ENCODE data around the gene ZNF584.

DNA sequence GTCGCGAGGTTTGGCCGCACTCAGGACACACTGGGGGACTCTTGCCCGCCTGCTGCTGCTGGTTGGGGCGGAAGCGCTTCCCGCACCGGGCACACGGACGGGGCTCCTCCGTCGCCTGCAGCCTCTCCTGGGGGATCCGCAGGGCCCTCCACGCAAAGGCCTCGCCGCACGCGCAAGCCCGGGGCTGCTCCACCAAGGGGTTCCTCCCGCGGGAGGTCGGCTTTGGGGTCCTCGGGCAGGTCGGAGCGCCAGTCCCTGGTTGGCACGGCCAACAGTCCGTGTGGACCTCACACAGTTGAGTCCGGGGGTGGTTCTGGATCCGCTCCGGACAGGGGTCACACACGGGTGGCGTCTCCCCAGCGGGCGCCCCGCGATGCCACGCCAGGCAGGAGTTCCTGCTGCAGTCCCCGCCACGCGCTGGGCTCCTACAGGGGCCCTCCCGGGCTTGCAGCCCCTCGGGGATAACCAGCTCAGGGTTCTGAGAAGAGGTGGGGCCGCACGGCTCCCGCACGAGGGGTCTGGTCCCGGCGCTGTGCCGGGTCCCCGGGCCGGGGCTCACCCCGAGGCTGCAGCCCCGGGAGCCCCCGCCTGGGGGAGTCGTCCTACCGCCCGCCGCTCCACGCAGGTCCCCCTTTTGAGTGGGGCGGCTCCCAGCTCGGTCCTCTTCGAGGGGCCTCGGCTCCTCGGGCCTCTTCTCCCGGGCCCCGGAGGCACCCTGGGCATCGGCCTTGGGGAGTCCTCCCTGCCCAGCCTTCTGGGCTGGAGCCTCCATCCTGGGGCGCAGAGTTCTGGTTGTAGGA lies 39.7 kb upstream of the ZNF584 start:
- TF ChIP-seq, protein P1, sequence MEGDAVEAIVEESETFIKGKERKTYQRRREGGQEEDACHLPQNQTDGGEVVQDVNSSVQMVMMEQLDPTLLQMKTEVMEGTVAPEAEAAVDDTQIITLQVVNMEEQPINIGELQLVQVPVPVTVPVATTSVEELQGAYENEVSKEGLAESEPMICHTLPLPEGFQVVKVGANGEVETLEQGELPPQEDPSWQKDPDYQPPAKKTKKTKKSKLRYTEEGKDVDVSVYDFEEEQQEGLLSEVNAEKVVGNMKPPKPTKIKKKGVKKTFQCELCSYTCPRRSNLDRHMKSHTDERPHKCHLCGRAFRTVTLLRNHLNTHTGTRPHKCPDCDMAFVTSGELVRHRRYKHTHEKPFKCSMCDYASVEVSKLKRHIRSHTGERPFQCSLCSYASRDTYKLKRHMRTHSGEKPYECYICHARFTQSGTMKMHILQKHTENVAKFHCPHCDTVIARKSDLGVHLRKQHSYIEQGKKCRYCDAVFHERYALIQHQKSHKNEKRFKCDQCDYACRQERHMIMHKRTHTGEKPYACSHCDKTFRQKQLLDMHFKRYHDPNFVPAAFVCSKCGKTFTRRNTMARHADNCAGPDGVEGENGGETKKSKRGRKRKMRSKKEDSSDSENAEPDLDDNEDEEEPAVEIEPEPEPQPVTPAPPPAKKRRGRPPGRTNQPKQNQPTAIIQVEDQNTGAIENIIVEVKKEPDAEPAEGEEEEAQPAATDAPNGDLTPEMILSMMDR (IDR thresholded peaks at IDR 0.05), result no peak
- TF ChIP-seq POLR2A (IDR thresholded peaks at IDR 0.05), result no peak
